OCI-LY3 (cell line): ENCODE results near the gene NR1H3.

ENCODE experiments used
- H2AFZ ChIP-seq: fragments of 200-600, 300-600 bp; shearing (Covaris generic); 2 replicates; pipeline ENCODE4 v1.6.0; 2014; ENCODE audit warnings: antibody characterized with exemption, low read depth, low read length
- H3K27ac ChIP-seq: fragments of 200-600, 300-600 bp; sonication (generic); 2 replicates; pipeline ENCODE4 v1.5.1; 2014; ENCODE audit warnings: mild to moderate bottlenecking, low read length, moderate library complexity, mixed read lengths
- H3K27me3 ChIP-seq: fragments of 200-600, 300-600 bp; sonication (generic); 2 replicates; pipeline ENCODE4 v1.6.1; 2014; ENCODE audit warnings: low read depth, low read length, mixed read lengths
- H3K36me3 ChIP-seq: fragments of 200-600, 300-600 bp; sonication (generic); replicated peaks from 2 replicates; pipeline ENCODE3; 2014; ENCODE audit warnings: low read depth, low read length, mixed read lengths
- H3K4me1 ChIP-seq: fragments of 300-600, 200-600 bp; sonication (generic); 2 replicates; pipeline ENCODE4 v1.6.1; 2014; ENCODE audit warnings: low read length, mixed read lengths
- H3K4me2 ChIP-seq: fragments of 200-600, 300-600 bp; sonication (generic); 2 replicates; pipeline ENCODE4 v1.6.1; 2014; ENCODE audit warnings: low read length, mixed read lengths
- H3K4me3 ChIP-seq: fragments of 300-600, 200-600 bp; sonication (generic); 2 replicates; pipeline ENCODE4 v1.5.1; 2014; ENCODE audit warnings: antibody characterized with exemption, mild to moderate bottlenecking, low read length, moderate library complexity
- H3K79me2 ChIP-seq: fragments of 300-600, 200-600 bp; shearing (Covaris generic); 2 replicates; pipeline ENCODE4 v1.6.1; 2014; ENCODE audit warnings: mild to moderate bottlenecking, low read length, mixed read lengths
- H3K9ac ChIP-seq: fragments of 300-600, 200-600 bp; shearing (Covaris generic); 2 replicates; pipeline ENCODE4 v1.6.0; 2014; ENCODE audit warnings: mild to moderate bottlenecking, low read length, moderate library complexity
- H3K9me3 ChIP-seq: fragments of 200-600, 300-600 bp; shearing (Covaris generic); 2 replicates; pipeline ENCODE4 v1.6.1; 2014; ENCODE audit warnings: low read length, mixed read lengths; ENCODE audit not compliant: insufficient read depth
- H4K20me1 ChIP-seq: fragments of 200-600, 300-600 bp; sonication (generic); 2 replicates; pipeline ENCODE4 v1.6.1; 2016; ENCODE audit warnings: low read length, mixed read lengths; ENCODE audit not compliant: insufficient read depth
- EZH2phosphoT487 ChIP-seq: fragments of 200-600 bp; shearing (Covaris generic); IDR thresholded peaks from 2 replicates; pipeline ENCODE4 v1.6.1; 2018; ENCODE audit warnings: antibody characterized with exemption, mixed run types, low read depth
- TF ChIP-seq, protein P1 (sequence below): fragments of 200-600, 300-600 bp; sonication (generic); IDR thresholded peaks from 2 replicates; pipeline ENCODE4 v1.5.1; 2014; ENCODE audit warnings: antibody characterized with exemption, low read length, low read depth

NR1H3 gene

DNA sequence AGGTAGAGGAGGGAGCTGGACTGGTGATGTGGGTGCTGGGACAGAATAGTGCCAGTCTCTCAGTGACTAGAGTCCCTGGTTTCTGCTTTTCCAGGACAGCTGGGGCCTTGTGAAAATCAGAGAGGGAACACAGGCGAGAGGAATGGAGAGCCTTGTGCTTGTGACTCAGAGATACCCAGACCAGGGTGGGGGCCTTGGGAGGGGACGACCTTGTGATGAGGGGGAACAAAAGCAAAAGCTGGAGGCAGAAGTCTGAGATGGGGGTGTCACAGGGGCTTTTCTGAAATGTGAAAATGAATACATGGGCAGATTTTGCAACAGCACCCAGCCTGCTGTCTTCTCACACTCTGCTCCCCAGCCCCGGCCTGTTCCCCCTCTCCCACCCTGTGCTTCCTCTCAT lies 3.4 kb upstream of the NR1H3 start:
- H3K4me2 ChIP-seq: no peak overlapping the region
- no peaks in the 10 kb centered on the region for H3K9me3 ChIP-seq
- peaks cover 8% of the 10 kb centered on the region for H3K79me2 ChIP-seq
- no peaks in the 10 kb centered on the region for H3K36me3 ChIP-seq
- no peaks in the 10 kb centered on the region for H3K27me3 ChIP-seq
- H2AFZ ChIP-seq: no peak overlapping the region
- TF ChIP-seq, protein P1, sequence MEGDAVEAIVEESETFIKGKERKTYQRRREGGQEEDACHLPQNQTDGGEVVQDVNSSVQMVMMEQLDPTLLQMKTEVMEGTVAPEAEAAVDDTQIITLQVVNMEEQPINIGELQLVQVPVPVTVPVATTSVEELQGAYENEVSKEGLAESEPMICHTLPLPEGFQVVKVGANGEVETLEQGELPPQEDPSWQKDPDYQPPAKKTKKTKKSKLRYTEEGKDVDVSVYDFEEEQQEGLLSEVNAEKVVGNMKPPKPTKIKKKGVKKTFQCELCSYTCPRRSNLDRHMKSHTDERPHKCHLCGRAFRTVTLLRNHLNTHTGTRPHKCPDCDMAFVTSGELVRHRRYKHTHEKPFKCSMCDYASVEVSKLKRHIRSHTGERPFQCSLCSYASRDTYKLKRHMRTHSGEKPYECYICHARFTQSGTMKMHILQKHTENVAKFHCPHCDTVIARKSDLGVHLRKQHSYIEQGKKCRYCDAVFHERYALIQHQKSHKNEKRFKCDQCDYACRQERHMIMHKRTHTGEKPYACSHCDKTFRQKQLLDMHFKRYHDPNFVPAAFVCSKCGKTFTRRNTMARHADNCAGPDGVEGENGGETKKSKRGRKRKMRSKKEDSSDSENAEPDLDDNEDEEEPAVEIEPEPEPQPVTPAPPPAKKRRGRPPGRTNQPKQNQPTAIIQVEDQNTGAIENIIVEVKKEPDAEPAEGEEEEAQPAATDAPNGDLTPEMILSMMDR: no peak
- no peak overlapping the region for H3K4me3 ChIP-seq
- peaks cover 4% of the 10 kb centered on the region for H3K4me1 ChIP-seq
- H3K9ac ChIP-seq: no peak overlapping the region
- no peaks in the 10 kb centered on the region for H4K20me1 ChIP-seq
- H3K27ac ChIP-seq: no peak overlapping the region

DNA sequence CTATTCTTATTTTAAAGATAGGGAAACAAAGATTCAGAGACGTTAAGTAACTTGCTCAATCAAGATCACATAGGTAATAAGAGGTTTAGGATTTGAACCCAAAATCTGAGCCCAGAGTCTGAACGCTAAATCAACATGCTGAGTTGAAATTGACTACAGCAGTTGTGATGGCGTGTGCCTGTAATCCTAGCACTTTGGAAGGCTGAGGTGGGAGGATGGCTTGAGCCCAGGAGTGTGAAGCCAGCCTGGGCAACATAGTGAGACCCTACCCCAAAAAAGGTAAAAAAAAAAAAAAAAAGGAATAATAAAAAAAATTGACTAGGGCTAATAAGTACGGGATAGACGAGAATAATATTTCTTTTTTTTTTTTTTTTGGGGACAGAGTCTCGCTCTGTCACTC lies 1.4 kb upstream of the NR1H3 start:
- Histone ChIP-seq H3K9me3 (no peaks in the 10 kb centered on the region), H3K79me2 (no peaks in the 10 kb centered on the region), H3K4me1 (no peaks in the 10 kb centered on the region), H3K9ac (no peak overlapping the region), H2AFZ (no peak overlapping the region), H3K27ac (no peak overlapping the region), H3K4me3 (no peak overlapping the region), H4K20me1 (no peaks in the 10 kb centered on the region), H3K4me2 (no peak overlapping the region), H3K27me3 (no peaks in the 10 kb centered on the region), H3K36me3 (no peaks in the 10 kb centered on the region)
- TF ChIP-seq, protein P1: no peak
- no peak for TF ChIP-seq EZH2phosphoT487

DNA sequence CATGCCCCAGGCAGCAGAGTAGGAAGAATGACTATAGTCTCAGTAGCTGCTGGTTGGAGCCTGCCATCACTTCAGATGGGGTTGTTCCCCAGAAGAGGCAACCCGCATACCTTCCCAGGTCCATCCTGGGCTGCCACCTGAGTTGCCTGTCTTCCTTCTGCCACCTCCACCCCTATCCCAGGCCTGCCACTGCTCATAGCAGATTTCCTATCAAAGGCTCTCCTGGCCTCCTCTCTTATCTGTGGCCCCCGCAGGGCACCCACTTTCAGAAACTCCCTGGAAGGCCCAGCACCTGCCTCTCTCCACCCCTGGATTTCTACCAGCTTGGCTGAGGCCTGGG lies 649 bp upstream of the NR1H3 start:
- Histone ChIP-seq H3K4me1 (no peaks in the 10 kb centered on the region), H3K36me3 (no peaks in the 10 kb centered on the region), H3K9me3 (no peaks in the 10 kb centered on the region), H3K27me3 (no peaks in the 10 kb centered on the region), H3K27ac (no peak overlapping the region), H3K4me3 (no peak overlapping the region), H3K9ac (no peak overlapping the region), H2AFZ (no peak overlapping the region), H3K79me2 (no peaks in the 10 kb centered on the region), H4K20me1 (no peaks in the 10 kb centered on the region), H3K4me2 (no peak overlapping the region)
- TF ChIP-seq EZH2phosphoT487: no peak
- TF ChIP-seq, protein P1: no peak

DNA sequence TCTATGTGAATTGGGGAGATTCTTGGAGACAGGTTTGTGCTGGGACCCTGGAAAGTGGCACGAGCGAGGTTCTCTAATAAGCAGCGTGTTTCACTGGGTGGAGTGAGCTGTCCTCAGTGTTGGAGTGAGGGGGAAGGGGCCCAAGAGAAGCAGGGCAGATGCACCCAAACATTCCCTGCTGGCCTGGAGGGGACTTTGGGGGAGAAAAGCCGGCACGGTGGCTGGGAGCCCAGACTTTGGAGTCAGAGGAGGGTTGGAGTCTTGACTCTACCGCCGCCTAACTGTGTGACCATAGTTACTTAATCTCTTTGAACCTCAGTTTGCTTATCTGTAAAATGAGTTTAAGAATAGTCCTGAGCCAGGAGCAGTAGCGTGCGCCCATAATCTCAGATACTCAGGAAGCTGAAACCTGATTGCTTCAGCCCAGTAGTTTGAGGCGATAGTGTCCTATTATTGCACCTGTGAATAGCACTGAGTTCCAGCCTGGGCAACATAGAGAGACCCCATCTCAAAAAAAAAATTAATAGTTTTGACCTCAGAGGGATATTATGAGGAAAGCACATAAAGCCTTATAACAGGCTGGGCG lies 614 bp downstream of the NR1H3 start:
- H4K20me1 ChIP-seq: no peaks in the 10 kb centered on the region
- no peaks in the 10 kb centered on the region for H3K27me3 ChIP-seq
- H3K27ac ChIP-seq: no peak overlapping the region
- no peak overlapping the region for H3K4me3 ChIP-seq
- H3K9ac ChIP-seq: no peak overlapping the region
- H3K4me2 ChIP-seq: no peak overlapping the region
- TF ChIP-seq EZH2phosphoT487: no peak
- TF ChIP-seq, protein P1: no peak
- no peak overlapping the region for H2AFZ ChIP-seq
- no peaks in the 10 kb centered on the region for H3K79me2 ChIP-seq
- no peaks in the 10 kb centered on the region for H3K36me3 ChIP-seq
- H3K9me3 ChIP-seq: no peaks in the 10 kb centered on the region
- H3K4me1 ChIP-seq: no peaks in the 10 kb centered on the region
